GM18951 (cell line): ENCODE measurements around the gene TSPAN3.
A peak's percentile ranks its signal among the peaks of the same experiment; 100 is the strongest.

Experiments used
- POLR2A ChIP-seq: IDR thresholded peaks from 4 replicates; pipeline ENCODE4 v1.6.1; 2011; ENCODE audit warnings: mild to moderate bottlenecking; ENCODE audit not compliant: insufficient read length, insufficient read depth; ENCODE audit errors: extremely low read depth
- in situ Hi-C: fragments of 300-500 bp; cut with MboI; formaldehyde crosslinking; loops from one replicate; pipeline ENCODE4 v1.12.0; 2022; ENCODE audit warnings: low sequenced_read_pairs, mixed read lengths, inconsistent platforms; ENCODE audit not compliant: unreplicated experiment

Gene TSPAN3

DNA sequence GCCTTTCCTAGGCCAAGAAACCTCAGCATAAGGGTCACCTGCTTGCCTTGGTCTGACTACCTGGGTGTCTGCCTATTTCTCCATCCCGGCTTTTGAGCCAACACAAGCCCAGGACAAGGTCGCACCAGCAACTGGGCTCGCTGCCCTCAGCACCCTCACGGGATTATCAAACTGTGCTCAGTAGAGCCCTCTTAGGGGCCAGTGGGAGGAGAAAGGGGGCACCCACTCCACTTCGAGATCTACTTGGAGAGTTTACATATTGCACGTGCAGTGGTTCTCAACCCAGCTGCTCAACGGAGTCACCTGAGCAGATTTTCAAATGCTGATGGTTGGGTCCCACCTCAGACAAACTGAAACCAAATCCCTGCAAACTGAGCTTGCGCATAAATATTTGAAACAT is 31.1 kb downstream of the TSPAN3 start:
- in situ Hi-C loops, result no loop called here
- TF ChIP-seq POLR2A, result no peak

DNA sequence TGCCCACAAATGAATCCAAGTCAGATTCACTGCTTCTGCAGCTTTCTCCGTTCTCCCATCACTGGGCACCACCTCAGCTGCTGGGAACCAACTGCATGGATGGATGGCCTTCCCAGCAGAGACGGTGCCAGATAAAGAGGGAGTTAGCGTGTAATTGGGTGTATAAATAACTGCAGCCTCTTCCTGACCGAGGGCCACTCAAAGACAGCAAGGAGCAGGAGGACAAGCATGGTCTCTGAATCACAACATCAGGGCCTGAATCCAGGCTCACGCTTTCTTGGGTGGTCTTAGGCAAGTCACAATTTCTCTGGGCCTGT is 31.7 kb downstream of the TSPAN3 start:
- in situ Hi-C loops, result no loop called here
- no peak for TF ChIP-seq POLR2A

DNA sequence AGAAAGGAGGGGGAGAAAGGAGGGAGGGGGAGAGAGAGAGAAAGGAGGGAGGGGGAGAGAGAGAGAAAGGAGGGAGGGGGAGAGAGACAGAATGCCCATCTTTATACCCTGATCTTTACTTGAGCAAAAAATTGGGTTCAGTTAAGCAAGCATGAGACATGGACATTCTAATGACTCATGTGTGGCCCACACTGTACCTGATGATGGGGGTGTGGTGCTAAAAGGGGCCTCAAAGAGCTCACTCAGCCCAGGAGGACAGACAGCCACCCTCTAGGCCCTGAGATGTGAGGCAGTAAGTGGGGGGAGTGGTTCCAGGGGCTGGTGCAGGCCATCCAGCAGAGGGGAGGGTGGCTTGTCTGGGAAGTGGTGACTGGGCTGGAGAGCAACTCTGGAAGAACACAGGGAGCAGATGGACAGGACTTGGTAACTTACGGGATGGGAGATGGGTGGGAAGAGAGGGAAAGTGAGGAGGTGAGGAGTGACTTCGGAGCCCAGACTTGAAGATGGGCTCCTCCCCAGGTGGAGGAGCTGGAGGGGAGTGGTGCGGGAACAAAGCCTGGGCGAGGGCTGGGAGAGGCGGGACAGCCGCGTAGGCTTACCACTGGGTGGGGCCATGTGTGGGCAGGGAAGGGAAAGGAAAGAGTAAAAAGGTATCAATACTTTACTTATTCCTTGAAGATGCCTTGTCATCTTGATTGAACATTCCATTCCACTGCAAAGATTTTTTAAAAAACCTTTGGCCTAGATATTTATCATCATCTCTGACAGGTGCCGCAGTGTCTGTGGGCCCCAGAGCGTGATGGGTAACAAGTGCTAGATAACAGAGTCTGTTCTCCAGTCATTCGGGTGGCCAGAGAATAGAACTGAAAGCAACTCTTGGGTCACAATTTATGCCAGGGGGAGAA is 32.3 kb downstream of the TSPAN3 start:
- in situ Hi-C loops, result no loop called here
- TF ChIP-seq POLR2A, result no peak

DNA sequence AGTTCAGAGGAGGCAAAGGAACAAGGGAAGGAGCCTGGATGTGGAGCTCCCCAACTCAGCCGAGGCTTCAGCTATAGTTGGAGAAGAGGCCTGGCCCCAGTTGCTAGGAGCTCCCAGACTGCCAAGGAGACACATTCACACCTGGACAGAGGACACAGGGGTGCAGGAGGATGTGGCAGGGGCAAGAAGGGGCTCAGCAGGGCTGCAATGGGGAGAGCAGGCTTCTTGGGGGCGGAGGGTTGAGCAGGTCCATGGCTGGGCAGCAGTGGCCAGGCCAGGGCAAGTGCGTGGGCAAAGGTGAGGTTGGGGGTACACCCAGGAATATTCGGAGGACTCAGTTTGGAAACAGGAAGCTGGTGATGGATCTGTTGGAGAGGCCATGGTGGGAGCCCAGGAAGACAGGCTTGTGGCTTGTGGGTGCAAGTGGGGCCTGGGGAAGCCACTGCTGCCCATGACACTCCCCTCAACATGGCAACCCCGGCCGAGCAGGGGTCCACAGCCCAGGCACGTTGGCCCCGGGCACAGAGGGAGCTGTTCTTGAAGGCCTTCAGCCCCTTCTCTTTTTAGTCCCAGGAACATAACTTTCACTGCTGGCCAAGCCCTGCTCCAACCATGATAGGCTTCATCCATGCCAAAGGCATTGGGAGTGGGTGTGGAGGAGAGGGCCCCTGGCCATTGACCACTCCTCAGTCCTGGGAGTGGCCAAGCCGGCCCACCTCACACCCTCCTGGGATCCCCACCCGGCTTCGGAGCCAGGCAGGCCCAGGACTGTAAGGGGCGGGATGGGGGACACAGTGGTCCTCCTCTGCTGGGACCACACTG is 33.3 kb downstream of the TSPAN3 start:
- TF ChIP-seq POLR2A, result no peak
- in situ Hi-C loops, result no loop called here

DNA sequence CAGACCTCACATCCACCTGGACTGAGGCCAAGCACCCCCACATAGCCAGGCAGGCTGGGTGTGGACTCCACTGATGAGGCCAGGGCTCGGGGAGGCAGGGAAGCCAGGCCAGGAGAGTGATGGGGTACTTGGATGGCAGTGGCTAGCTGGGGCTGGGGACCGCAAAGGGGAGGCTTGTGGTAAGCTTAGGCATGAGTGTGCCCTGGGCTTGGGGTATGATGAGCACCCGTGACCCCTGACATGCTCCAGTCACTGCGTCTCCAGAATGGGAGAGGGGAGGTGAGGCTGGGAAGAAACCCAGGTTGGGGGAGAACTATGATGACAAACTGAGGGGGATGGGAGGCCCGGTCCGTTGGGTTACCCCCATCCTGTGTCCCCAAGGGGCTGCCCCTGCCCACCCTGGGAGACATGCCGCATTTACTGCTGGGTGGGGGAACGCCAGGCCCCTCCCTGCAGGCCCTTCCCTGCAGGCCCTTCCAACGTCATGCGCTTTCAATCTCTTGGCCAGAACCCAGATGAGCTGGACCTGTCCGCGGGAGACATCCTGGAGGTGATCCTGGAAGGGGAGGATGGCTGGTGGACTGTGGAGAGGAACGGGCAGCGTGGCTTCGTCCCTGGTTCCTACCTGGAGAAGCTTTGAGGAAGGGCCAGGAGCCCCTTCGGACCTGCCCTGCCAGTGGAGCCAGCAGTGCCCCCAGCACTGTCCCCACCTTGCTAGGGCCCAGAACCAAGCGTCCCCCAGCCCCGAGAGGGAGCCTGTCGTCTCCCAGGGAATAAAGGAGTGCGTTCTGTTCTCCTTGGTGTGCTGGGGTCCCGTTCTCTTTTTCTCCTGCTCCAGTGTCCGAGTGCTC is 34.1 kb downstream of the TSPAN3 start:
- in situ Hi-C loops, result no loop called here
- no peak for TF ChIP-seq POLR2A

DNA sequence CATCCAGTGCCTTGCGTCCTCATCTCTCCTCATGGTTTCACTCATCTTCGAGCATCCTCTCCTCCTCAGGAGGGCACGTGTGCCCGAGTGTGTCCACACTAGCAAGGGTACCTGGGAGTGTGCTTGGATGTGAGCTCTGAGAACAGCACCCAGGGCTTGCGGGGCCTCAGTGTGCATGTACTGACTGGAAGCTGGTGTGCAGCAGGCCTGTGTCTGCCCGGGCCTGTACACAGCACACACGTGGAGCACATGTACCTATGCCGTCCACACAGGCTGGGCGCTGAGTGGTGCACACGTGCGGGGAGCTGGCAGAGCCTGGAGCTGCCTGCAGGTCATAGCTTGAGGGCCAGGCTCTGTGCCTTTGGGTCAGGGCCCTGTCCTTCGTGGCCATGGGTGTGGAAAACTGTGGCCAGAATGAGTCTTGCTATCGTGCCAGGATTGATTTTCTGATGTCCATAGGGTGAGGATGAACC is 34.9 kb downstream of the TSPAN3 start:
- in situ Hi-C loops, result no loop called here
- peak; percentile 11 for TF ChIP-seq POLR2A

DNA sequence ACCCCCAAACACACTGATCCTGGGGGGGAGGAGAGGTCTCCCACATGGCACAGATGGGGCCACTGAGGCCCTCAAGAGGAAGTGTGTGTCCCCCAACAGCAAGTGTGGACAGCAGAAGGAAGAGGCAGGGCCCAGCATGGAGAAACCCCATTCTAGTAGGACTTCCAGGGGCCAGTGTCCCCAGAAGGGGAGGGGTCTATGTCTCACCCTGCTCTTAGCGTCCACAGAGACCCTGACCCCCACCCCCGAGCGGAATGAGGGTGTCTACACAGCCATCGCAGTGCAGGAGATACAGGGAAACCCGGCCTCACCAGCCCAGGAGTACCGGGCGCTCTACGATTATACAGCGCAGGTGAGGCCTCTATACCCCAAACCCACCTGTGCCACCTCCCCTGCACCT is 35.3 kb downstream of the TSPAN3 start:
- in situ Hi-C loops, result no loop called here
- TF ChIP-seq POLR2A, result peak; percentile 8

DNA sequence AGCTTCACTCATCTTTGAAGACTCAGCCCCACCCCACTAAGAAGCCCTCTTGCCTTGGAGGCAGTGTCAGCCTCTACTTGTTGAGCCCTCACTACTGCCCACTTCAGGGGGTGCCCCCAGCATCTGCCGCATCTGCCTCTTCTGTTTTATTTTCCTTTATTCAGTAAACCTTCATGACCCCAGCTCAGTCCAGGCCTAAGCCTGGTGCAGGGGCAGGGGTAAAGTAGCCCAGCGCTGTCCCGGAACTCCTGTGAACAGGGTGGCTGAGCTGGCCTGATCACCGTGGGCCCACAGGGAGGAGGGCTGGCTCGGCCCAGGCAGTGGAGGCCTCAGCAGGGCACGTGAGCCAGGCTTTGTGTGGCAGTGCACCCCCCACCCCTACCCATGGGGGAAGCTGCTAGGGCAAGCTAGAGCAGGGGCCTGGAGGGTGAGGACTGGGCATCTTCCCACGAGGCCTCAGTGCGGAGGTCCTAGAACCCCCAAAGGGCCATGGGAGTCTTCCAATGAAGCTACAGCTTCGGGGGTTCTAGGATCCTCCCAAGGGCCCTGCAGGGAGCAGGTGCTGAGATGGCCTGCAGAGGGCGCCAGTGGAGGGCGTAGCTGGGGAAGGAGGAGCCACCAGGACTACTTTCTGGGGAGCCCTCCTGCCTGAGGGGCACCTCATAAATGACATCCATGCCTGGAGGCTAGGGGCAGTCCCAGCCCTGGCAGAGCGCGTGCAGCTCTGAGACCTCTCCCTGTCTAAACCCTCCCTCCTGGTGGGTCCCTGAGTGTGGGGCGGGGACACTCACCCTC is 36.0 kb downstream of the TSPAN3 start:
- no peak for TF ChIP-seq POLR2A
- in situ Hi-C loops, result no loop called here

DNA sequence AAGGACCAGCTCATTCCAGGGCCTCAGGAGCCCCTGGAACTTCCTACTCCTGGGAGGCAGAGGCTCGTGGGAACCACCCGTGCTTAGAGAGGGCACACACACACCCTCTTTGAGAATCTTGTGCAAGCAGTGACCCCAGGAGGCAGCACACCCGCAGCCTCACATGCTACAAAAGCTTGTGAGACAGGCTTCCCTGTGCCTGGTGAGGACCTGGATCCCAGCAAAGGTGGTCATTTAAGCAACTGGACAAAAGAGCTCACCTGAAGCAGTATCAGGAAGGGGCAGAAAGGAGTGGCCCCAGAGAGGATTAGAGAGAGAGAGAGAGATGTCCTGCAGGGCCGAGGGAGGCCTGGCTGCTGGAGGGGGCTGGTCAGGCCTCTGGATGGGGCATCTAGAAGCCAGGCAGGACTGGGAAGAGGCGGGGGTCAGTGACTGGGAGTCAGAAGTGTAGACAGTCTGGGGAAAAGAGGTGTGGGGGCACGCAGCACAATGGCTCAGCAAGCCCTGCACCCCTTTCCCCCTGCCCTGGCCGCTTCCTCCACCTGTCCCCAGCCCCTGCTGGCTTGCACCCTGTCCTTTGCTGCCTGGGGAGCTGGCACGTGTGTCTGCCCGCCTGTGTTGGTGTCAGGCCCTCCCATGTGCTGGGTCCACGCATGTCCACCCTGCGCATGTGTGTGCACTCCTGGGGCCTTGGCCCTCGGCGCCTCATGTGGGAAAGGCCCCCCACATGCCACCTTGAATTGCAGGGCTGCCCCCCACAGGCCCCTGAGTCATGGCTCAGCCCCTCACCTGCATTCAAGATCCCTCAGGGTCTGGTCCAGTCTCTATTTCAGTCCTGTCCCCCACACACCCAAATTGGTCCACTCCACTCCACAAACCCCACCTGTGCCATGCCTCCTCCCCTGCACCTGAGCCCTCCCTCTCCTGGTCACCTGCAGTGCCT is 36.9 kb downstream of the TSPAN3 start:
- TF ChIP-seq POLR2A, result no peak
- in situ Hi-C loops, result no loop called here

DNA sequence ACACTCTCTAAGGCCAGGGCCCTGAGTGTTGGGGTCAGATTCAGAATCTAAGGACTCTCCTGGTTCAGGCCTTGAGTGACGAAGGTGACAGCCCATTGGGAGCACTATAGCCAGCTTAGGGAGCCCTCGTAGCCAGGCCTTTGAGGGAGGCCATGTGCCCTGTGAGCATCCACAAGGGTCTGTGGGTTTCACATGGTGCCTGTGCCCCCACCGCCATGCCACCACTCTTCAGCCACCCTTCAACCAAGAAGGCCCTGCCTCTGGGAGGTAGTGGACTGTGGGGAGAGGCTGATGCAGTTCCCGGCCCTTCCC is 37.5 kb downstream of the TSPAN3 start:
- in situ Hi-C loops, result no loop called here
- no peak for TF ChIP-seq POLR2A

DNA sequence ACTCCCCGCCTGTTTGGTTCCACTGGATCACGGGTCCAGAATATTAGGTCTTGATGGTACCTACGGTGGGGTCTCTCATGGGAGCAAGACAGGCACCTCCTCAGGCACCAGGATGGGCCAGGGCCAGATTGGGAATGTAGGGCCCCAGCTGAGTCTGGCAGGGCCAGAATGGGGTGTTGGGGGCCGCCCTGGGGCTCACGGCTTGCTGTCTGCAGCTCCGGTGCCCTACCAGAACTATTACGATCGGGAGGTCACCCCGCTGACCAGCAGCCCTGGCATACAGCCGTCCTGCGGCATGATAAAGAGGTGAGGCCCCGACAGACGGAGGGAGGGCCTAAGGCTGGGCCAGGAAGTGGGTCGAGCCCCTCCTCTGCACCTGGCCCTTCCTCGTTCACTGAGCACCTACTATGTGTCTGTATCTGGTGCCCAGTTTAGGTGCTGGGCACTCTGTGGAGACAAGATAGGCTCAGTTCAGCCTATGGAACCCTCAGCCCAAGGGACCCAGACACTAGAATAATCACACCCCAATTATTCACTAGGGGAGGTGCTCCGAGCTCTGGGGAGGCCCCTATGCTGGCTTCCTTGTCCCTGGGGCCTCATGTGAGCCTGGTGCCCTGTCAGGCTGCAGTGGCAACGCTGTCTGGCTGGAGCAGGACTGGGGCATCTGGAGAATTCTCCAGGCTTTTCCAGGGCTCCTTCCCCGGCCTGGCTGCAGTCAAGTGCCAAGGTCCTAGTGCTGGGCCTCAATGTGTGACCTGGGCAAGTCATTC is 38.1 kb downstream of the TSPAN3 start:
- in situ Hi-C loops, result no loop called here

More for the DNA sequence above, 38.1 kb downstream of the TSPAN3 start:
- no peak for TF ChIP-seq POLR2A
